Spleen (tissue), 7 donors: Measurements from ENCODE around the gene GAPDHS.

ENCODE experiments used
- CTCF ChIP-seq, 11 experiments: fragments of 200-600 bp in 7 of 11; fragments of 450-650 bp in 4 of 11; sonication (generic) in 4 of 11; IDR thresholded peaks in 8 of 11; conservative IDR thresholded peaks in 3 of 11; 1 replicate in 7 of 11; 2 replicates in 4 of 11; pipeline versions ENCODE4 v1.4.0 to v1.8.0; 2016 to 2021; ENCODE audit warnings: antibody characterized with exemption in 11 of 11, inconsistent platforms in 4 of 11, mild to moderate bottlenecking in 1 of 11
- POLR2A ChIP-seq, 3 donors: fragments of 450-650 bp; IDR thresholded peaks; one replicate each; pipeline ENCODE4 v1.5.1; 2017; ENCODE audit warnings: antibody characterized with exemption in 3 of 3, mild to moderate bottlenecking in 1 of 3
- POLR2AphosphoS5 ChIP-seq, 3 donors: sonication (generic); formaldehyde crosslinking; IDR thresholded peaks; one replicate each; pipeline ENCODE4 v1.5.1; 2017; ENCODE audit warnings: antibody characterized with exemption in 3 of 3
- donor health status: DM: no; HTN: no; CAD: no; lungs with moderate emphysema.
- donor health status: DM: no; HTN: no; CAD: no.
- donor health status: DM: no; HTN: no; CAD: no.

GRCh38 chr19:35500611-35501010 is 32.6 kb upstream of the GAPDHS start:
- TF ChIP-seq CTCF (IDR thresholded peaks at IDR 0.05 in 8 of 11, conservative IDR thresholded peaks at IDR 0.05 in 3 of 11), result no peak
- no peak for TF ChIP-seq POLR2AphosphoS5 (IDR thresholded peaks at IDR 0.05)
- TF ChIP-seq POLR2A (IDR thresholded peaks at IDR 0.05), result no peak
